Measurements from ENCODE around the gene TEP1.

The TEP1 gene

DNA sequence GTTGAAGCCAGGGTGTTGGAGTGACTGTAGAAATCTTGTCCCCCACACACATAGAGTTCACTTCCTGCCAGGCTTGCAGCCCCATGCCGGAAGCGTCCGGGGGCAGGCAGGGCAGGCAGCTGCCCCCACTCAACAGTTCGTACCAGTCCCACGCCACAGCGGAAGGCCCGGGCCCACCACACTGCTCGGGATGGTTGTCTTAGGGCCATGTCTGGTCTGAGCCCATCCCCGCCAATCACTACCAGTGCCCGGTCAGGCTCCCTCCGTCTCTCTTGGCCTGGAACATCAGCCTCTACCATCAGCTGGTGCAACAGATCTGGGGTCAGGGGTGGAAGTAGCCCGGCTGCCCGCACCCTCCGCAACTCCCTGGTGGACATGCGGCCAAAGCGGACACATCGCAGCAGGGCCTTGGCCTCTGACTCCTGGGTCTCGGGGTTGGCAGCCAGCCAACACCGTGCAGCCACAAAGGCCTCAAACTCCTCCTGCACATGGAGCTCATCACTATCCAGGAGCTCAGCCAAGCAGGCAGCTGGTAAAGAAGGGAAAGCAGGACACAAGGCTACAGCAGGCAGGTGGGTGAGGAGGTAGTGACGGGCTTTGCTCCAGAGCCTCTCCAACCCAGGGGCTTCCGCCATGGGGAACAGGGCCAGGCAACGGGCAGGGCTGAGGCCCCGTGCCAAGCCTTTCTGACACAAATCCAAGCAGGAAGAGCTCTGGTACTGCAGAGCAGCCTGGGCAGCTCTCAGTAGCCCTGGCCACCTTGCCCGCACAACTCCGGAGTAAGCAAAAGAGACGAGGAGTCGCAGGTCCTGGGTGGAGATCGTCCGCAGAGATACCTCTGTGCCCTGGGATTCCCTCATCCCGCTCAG lies 16.7 kb upstream of the TEP1 start:
- no peak for DNase-seq (ENCODE audit: low read depth)

DNA sequence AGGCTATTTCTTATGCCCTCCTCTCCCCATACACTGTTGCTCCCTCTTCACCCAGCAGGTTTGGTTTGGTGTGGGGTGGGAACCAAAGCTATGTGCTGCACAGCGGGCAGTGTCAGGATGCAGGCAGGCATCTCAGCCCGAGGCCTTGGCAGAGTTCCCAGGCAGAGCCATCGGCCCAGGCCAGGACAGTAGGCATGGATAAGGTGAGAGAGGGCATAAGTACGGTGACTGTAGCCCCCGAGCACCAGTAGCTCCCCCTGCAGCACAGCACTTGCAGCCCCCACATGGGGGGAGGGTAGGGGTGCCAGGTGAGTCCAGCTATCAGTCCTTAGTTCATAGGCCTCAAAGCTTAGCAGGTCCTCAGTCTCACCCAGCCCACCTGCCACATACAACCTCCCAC lies 15.5 kb upstream of the TEP1 start:
- DNase-seq (ENCODE audit: low read depth) = no peak

GRCh38 chr14:20428010-20428365 lies 14.7 kb upstream of the TEP1 start:
- no peak for DNase-seq (ENCODE audit: low read depth)

- DNase-seq (ENCODE audit: low read depth) = no peak
These were observed 14.1 kb upstream of the TEP1 start for GRCh38 chr14:20427231-20428009.

GRCh38 chr14:20424851-20425250 lies 11.6 kb upstream of the TEP1 start:
- DNase-seq (ENCODE audit: low read depth) = no peak

DNA sequence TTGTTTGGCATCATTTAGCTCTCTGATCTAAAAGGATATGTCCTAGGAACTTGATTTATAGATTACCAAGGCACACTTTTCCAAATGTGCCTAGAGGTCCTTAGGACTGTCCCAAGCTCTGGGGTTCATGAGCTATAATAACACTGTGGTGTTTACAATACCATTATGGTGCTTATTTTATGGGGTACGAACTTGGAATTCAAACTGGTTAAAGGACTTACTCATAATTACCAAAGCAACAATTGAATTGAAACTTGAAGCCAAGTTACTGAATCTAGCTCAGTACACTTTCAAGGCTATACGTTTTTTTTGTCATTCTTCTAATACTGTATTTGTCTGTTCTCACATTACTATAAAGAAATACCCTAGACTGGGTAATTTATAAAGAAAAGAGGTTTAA lies 9.6 kb upstream of the TEP1 start:
- DNase-seq (ENCODE audit: low read depth) = no peak

- DNase-seq (ENCODE audit: low read depth) = no peak
These were observed 8.0 kb upstream of the TEP1 start for GRCh38 chr14:20421267-20421666.

DNA sequence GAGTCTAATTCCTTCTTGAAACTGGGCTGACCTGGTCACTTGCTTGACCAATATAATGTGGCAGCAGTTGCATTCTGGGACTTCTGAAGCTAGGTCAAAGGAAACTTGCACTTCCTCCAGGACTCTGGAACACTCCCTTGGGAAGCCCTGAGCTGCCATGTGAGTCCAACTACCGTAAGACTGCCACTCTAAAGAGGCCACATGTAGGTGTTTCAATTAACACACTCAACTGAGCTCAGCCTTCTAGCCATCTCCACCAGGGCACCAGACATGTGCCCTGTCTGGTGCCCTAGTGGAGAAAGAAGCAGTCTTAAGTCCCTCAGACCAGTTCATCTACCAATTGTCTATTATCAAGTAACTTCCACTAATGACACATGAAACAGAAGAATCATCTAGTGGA lies 6.1 kb upstream of the TEP1 start:
- no peak for DNase-seq (ENCODE audit: low read depth)

GRCh38 chr14:20418501-20418909 lies 5.2 kb upstream of the TEP1 start:
- no peak for DNase-seq (ENCODE audit: low read depth)

DNA sequence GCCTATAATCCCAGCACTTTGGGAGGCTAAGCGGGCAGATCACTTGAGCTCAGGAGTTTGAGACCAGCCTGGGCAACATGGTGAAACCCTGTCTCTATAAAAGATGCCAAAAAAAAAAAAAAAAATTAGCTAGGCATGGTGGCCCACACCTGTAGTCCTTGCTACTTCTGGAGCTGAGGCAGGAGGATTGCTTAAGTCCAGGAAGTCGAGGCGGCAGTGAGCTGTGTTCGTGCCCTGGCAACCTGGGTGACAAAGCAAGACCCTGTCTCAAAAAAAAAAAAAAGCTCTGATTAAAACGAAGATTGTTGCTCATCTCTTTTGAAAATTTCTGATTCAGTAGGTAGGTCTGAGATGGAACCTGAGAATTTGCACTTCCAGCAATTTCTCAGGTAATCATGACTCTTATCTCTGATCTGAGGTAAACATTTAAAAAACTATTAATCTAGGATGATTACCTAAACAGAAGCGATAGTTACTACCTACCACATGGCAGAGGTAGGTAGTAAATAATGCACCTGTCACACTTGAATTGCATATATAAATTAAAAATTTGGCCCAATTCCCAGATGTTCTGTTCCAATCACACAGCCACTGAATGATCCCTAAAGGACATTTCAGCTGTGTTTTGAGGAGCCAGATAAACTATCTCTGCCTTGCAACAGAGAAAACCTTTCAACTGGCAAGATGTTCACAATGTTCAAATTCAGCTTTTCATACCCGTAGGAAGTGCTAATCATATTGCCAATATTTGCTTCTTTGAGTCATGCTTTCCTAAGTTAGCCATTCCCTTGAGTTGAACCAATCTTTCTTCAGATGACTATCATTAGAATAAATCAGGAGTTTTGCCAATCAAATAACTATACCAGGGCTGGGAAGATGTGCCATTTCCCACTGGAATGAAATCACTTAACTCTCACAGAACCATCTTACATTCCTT lies 4.2 kb upstream of the TEP1 start:
- no peak for DNase-seq (ENCODE audit: low read depth)

DNA sequence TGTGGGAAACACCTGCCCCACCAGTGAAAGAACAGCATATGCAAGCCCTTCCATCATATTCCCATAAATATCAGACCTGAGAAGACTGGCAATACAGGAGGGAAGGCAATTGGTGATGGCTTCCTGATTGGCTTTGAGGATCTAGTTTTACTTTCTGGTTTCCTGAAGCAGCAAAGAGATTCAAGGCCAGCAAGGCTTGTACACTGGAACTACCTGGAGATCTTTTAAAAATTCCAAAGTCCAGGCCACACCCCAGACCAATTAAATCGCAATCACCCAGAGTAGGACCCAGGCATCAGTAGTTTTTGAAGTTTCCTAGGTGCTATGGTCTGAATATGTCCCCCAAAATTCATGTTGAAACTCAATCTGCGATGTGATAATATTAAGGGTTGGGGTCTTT lies 2.9 kb upstream of the TEP1 start:
- no peak for DNase-seq (ENCODE audit: low read depth)

GRCh38 chr14:20415782-20416206 lies 2.5 kb upstream of the TEP1 start:
- DNase-seq (ENCODE audit: low read depth) = no peak

- DNase-seq (ENCODE audit: low read depth) = no peak
These were observed 412 bp upstream of the TEP1 start for GRCh38 chr14:20413744-20414082.

- no peak for DNase-seq (ENCODE audit: low read depth)
These were observed 890 bp downstream of the TEP1 start for GRCh38 chr14:20412411-20412810.

GRCh38 chr14:20409226-20409625 lies 4.1 kb downstream of the TEP1 start:
- DNase-seq (ENCODE audit: low read depth) = no peak

DNA sequence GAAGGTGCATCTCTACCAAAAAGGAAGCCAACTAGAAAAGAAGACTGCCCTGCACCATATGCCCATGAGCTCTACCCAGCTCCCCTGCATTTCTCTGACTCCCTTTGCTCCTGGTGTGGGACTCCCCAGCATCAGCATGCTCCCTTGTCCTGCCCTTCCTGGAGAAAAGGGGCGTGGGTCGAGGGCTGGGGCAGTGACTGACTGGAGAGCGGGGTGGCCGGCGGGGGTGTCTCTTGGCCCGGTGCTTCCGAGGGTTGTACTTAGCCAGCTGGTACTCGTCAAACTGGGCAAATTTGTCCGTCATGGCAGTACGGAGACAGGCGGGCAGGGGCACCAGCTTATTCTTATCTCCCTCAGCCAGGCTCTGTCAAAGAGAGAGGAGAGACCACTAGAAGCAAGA lies 9.8 kb downstream of the TEP1 start:
- no peak for DNase-seq (ENCODE audit: low read depth)

- no peak for DNase-seq (ENCODE audit: low read depth)
These were observed 12.2 kb downstream of the TEP1 start for GRCh38 chr14:20400965-20401593.

- no peak for DNase-seq (ENCODE audit: low read depth)
These were observed 12.7 kb downstream of the TEP1 start for GRCh38 chr14:20400589-20400964.

DNA sequence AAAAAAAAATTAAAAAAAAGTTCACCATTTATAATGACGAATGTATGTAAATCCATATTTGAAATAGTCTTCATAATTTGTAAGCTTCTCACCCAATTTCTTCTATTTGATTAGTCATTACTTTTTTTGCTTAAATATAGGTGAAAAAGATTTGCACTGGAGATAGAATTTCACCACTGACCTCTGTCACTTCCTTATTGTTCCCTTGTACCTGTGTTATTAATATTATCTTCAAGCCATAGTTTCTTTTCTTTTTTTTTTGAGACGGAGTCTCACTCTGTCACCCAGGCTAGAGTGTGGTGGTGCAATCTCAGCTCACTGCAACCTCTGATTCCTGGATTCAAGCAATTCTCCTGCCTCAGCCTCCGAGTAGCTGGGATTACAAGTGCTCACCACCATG lies 15.8 kb downstream of the TEP1 start:
- DNase-seq (ENCODE audit: low read depth) = no peak

- DNase-seq (ENCODE audit: low read depth) = no peak
These were observed 21.8 kb downstream of the TEP1 start for GRCh38 chr14:20391505-20391904.

GRCh38 chr14:20388159-20388558 lies 25.1 kb downstream of the TEP1 start:
- DNase-seq (ENCODE audit: low read depth) = no peak

DNA sequence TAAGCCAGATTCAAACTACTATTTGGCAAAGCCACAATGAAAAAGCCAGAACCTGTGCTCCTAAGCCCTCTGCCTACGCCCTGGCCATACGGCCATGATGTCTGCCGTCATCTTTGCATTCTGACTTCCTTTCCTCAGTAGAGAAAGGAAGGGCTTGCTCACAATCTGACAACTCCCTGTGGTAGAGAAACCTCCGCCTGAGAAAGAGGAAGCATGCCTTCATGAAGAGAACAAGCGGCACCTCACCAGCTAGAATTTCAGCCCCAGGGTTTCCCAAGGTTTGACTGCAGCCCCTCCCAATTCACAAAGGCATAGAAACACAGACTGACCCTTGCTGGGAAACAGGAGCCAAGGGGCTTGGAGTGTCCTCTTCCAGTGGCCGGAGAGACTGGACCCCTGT lies 25.7 kb downstream of the TEP1 start:
- DNase-seq (ENCODE audit: low read depth) = no peak
